Ishikawa (cell line): ENCODE measurements around the gene FEM1B.

Experiments used
- CEBPB ChIP-seq: IDR thresholded peaks from 2 replicates; pipeline ENCODE4 v1.6.1; 2012
- CREB1 ChIP-seq: IDR thresholded peaks from 2 replicates; pipeline ENCODE4 v1.6.1; 2012; ENCODE audit warnings: low read depth
- EGR1 ChIP-seq: IDR thresholded peaks from 2 replicates; pipeline ENCODE4 v1.6.1; 2012
- EP300 ChIP-seq: IDR thresholded peaks from 2 replicates; pipeline ENCODE4 v1.6.1; 2012; ENCODE audit warnings: borderline replicate concordance
- FOXM1 ChIP-seq: IDR thresholded peaks from 2 replicates; pipeline ENCODE4 v1.6.1; 2012; ENCODE audit warnings: low read depth, borderline replicate concordance
- NFIC ChIP-seq: IDR thresholded peaks from 2 replicates; pipeline ENCODE4 v1.6.1; 2012
- RAD21 ChIP-seq: IDR thresholded peaks from 2 replicates; pipeline ENCODE4 v1.6.1; 2012; ENCODE audit warnings: low read depth
- TAF1 ChIP-seq: IDR thresholded peaks from 2 replicates; pipeline ENCODE4 v1.6.1; 2012; ENCODE audit warnings: low read depth, mild to moderate bottlenecking
- TCF12 ChIP-seq: IDR thresholded peaks from 2 replicates; pipeline ENCODE4 v1.6.1; 2012; ENCODE audit warnings: low read depth
- TEAD4 ChIP-seq: IDR thresholded peaks from 2 replicates; pipeline ENCODE4 v1.6.1; 2012
- YY1 ChIP-seq: IDR thresholded peaks from 2 replicates; pipeline ENCODE4 v1.6.1; 2012; ENCODE audit warnings: low read depth
- ZBTB7A ChIP-seq: IDR thresholded peaks from 2 replicates; pipeline ENCODE4 v1.6.1; 2012; ENCODE audit warnings: low read depth
- TF ChIP-seq, protein P1 (sequence below): IDR thresholded peaks from 2 replicates; pipeline ENCODE4 v1.6.1; 2012
- TF ChIP-seq, protein P2 (sequence below): IDR thresholded peaks from 2 replicates; pipeline ENCODE4 v1.6.1; 2012
- TF ChIP-seq, protein P3 (sequence below): IDR thresholded peaks from 2 replicates; pipeline ENCODE4 v1.6.1; 2012; ENCODE audit warnings: low read depth, mild to moderate bottlenecking

Gene FEM1B

DNA sequence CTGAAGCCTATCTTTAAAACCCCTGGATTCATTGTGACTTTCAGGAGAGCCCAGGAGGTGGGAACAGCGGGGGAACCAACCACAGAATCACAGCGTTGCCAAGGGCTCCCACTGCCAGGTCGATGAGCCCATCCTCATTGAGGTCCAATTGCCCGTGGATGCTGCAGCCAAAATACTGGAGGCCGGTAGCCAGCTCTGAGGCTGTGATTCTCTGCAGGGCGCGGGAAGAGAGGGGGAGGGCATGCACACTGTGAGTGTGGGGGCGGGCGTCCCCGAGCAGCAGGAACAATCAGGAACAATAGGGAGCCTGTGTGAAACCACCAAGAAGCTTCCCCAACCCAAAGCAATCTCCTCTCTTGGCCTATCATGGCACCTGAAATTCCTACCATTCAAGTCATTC, 53.4 kb downstream of the FEM1B start:
- TF ChIP-seq, protein P1, sequence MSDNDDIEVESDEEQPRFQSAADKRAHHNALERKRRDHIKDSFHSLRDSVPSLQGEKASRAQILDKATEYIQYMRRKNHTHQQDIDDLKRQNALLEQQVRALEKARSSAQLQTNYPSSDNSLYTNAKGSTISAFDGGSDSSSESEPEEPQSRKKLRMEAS: no peak
- peak; percentile 61; the same call in 1 of the 2 replicates for TF ChIP-seq EGR1

DNA sequence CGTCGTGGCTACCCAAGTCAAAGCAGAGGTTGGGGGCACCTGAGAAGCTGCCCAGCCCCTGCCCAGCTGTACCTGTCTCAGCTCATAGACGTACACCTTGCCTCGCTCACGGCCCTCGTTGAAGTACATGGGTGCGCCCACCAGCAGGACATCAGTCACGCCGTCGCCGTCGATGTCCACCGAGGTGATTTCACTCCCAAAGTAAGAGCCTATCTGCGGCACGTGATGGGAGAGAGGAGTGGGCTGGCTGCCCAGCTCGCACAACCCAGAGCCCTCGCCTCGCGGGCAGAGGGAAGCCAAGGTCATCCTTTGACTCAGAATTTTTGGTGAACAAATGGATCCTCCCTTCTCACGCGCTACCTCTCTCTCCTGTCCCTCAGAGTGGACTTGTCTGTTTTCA, 54.7 kb downstream of the FEM1B start:
- no peak for TF ChIP-seq TCF12

DNA sequence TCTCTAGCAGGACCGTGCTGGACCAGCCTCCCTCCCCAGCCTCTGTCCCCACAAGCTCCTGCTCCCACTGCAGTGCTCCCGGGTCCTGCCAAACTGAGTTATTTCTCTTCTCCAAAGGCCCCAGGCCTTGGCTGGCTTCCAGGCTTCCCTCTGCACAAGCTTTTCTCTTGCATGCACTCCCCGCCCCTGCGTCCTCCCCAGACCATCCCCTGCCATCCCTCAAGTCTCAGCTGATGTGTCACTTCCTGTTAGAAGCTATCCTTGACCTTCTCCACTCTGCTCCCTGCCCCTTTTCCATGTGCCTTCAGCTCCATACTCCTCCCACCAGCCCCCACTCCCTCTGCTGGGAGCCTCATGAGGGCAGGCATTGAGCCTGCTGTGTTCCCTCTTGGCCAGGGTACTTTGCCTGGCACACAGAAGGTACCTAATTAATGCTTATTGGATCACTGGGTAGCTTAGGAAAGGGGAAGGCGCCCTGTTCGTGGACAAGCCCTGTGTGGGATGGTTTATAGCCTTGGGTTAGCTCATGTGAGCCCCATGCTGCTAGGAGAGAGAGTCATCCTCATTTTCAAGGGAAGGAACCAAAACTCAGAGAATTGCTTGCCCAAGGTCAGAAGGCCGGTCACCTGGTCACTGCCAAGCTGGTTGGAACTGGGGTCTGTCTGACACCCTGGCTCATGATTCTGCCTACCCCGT, 56.4 kb downstream of the FEM1B start:
- TF ChIP-seq, protein P1: no peak
- TF ChIP-seq TEAD4 (no peak), RAD21 (no peak), NFIC (no peak), FOXM1 (no peak), EP300 (no peak), YY1 (no peak), CEBPB (no peak), CREB1 (no peak), EGR1 (no peak), TAF1 (no peak), TCF12 (no peak), ZBTB7A (no peak)
- TF ChIP-seq, protein P2, sequence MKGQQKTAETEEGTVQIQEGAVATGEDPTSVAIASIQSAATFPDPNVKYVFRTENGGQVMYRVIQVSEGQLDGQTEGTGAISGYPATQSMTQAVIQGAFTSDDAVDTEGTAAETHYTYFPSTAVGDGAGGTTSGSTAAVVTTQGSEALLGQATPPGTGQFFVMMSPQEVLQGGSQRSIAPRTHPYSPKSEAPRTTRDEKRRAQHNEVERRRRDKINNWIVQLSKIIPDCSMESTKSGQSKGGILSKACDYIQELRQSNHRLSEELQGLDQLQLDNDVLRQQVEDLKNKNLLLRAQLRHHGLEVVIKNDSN: no peak
- TF ChIP-seq, protein P3, sequence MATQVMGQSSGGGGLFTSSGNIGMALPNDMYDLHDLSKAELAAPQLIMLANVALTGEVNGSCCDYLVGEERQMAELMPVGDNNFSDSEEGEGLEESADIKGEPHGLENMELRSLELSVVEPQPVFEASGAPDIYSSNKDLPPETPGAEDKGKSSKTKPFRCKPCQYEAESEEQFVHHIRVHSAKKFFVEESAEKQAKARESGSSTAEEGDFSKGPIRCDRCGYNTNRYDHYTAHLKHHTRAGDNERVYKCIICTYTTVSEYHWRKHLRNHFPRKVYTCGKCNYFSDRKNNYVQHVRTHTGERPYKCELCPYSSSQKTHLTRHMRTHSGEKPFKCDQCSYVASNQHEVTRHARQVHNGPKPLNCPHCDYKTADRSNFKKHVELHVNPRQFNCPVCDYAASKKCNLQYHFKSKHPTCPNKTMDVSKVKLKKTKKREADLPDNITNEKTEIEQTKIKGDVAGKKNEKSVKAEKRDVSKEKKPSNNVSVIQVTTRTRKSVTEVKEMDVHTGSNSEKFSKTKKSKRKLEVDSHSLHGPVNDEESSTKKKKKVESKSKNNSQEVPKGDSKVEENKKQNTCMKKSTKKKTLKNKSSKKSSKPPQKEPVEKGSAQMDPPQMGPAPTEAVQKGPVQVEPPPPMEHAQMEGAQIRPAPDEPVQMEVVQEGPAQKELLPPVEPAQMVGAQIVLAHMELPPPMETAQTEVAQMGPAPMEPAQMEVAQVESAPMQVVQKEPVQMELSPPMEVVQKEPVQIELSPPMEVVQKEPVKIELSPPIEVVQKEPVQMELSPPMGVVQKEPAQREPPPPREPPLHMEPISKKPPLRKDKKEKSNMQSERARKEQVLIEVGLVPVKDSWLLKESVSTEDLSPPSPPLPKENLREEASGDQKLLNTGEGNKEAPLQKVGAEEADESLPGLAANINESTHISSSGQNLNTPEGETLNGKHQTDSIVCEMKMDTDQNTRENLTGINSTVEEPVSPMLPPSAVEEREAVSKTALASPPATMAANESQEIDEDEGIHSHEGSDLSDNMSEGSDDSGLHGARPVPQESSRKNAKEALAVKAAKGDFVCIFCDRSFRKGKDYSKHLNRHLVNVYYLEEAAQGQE: no peak

DNA sequence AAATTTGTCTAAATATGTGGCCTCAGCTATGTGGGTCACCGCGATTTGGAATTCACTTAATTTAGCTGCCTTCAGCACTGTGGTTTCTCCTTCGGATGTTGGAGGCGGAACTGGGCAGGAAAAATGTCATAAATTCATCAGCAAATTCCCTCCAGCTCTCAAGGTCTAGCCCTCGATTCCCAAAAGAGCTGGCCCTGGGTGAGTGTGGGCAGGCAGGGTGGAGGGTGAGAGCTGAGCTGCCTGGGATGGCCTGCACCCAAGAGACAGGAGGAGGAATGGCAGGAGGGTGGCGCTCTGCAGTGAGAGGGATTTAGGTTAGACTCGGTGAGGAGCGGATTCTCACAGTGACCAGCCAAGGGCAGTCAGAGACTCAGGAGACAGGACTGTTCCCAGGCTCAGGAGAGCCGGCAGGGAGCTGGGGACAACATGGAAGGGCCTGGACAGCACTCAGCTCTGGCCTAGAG, 57.1 kb downstream of the FEM1B start:
- TF ChIP-seq FOXM1: no peak
- no peak for TF ChIP-seq EGR1
- TF ChIP-seq TEAD4: no peak
- no peak for TF ChIP-seq EP300
- TF ChIP-seq, protein P3: no peak
- TF ChIP-seq YY1: no peak
- no peak for TF ChIP-seq CEBPB
- TF ChIP-seq ZBTB7A: no peak
- TF ChIP-seq NFIC: no peak
- no peak for TF ChIP-seq TCF12
- TF ChIP-seq RAD21: no peak
- no peak for TF ChIP-seq TAF1
- TF ChIP-seq, protein P1: no peak
- TF ChIP-seq, protein P2: no peak
- no peak for TF ChIP-seq CREB1

DNA sequence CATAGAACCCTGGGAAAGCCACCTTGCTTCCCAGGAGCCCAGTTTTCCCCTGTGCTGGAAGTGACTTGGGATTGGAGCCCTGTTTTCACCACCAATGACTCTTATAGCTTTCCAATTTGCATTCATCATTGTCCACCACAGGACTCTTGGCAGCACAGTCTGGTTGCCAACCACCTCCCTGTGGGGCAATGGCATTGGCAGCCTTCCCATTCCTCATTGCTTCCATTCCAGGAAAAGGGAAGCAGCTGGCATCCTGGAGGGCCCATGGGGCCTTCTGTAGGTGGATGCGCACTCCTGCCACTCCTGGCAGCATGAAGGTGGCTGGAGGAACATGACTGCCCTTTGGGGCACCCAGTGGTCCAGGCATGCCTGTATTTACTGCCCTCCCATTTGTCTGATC, 57.7 kb downstream of the FEM1B start:
- no peak for TF ChIP-seq EP300
- 0 out of 2 replicates have a peak, but pooled peaks have one; percentile 15 for TF ChIP-seq TEAD4
- TF ChIP-seq NFIC: peak; percentile 53; the same call in 1 of the 2 replicates
- no peak for TF ChIP-seq CREB1
- TF ChIP-seq RAD21: no peak
- TF ChIP-seq FOXM1: no peak
- no peak for TF ChIP-seq EGR1

DNA sequence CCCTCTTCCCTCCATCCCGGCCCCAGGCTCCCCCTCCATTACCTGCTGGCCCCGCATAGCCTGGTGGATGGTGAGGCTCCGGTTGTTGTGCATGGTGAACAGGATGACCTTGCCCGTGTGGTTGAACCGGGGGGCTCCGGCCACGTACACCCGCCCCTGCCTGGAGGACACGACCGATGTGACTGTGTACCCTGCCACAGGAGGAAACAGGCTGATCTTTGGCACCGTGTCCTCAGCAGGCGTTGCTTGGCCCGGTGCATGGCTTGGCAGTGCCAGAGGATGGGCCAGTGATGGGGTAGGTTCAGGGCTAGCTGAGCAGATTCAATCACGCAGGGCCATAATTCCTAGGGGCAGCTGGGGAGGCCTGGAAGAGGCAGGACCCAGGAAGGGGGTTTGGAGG, 58.1 kb downstream of the FEM1B start:
- TF ChIP-seq TAF1: no peak
- TF ChIP-seq, protein P1: no peak
- TF ChIP-seq, protein P3: no peak
- TF ChIP-seq YY1: no peak
- TF ChIP-seq, protein P2: no peak
- no peak for TF ChIP-seq TCF12
- TF ChIP-seq CEBPB: no peak
- no peak for TF ChIP-seq TEAD4
- no peak for TF ChIP-seq RAD21
- no peak for TF ChIP-seq FOXM1
